GM23248 (cell line): ENCODE data around the gene PRKCE.

ENCODE experiments used
- EZH2 ChIP-seq: fragments of 200-600 bp; sonication (generic); IDR thresholded peaks from 2 replicates; pipeline ENCODE4 v1.6.1; 2018; ENCODE audit warnings: antibody characterized with exemption, mild to moderate bottlenecking; ENCODE audit not compliant: insufficient read depth, poor library complexity, severe bottlenecking
- EZH2phosphoT487 ChIP-seq: fragments of 200-600 bp; sonication (generic); IDR thresholded peaks from 2 replicates; pipeline ENCODE4 v1.6.1; 2018; ENCODE audit warnings: antibody characterized with exemption, moderate library complexity, mild to moderate bottlenecking, low read depth; ENCODE audit not compliant: insufficient read depth

- TF ChIP-seq EZH2phosphoT487 (no peak), EZH2 (no peak)
These were observed 57.7 kb downstream of the PRKCE start for GRCh38 chr2:45709137-45709536.
